ENCODE measurements around the gene CXCR4. TPM values are rescaled to one million over a fixed set of nuclear protein-coding genes. Genes with fewer than 3 reads are reported as not detected.

CXCR4 gene
- total RNA-seq, 1 experiment from 2014 or later: 1.3 TPM

- H3K9me3 Mint-ChIP-seq: peaks cover 28% of the 10 kb centered on the region
- no peak for ATAC-seq
- CTCF ChIA-PET: no interaction called here
- DNase-seq (ENCODE audit: low spot score): no peak
- H3K27ac Mint-ChIP-seq: no peak overlapping the region
- H3K4me1 Mint-ChIP-seq: peaks cover 4% of the 10 kb centered on the region
- TF ChIP-seq RORB (CRISPR knock-in tag; IDR thresholded peaks at IDR 0.05) (no peak), TEAD1 (CRISPR knock-in tag; IDR thresholded peaks at IDR 0.05) (no peak), JAZF1 (CRISPR knock-in tag; IDR thresholded peaks at IDR 0.05) (no peak), ZNF423 (CRISPR knock-in tag; IDR thresholded peaks at IDR 0.05) (no peak), GRHL2 (CRISPR knock-in tag; IDR thresholded peaks at IDR 0.05; ENCODE audit: insufficient replicate concordance, severe bottlenecking) (no peak), ZNF219 (CRISPR knock-in tag; IDR thresholded peaks at IDR 0.05; ENCODE audit: borderline replicate concordance) (no peak), CTCF (IDR thresholded peaks at IDR 0.05) (no peak), PREB (CRISPR knock-in tag; IDR thresholded peaks at IDR 0.05; ENCODE audit: borderline replicate concordance) (no peak), PRDM15 (CRISPR knock-in tag; IDR thresholded peaks at IDR 0.05) (no peak), ZNF281 (CRISPR knock-in tag; IDR thresholded peaks at IDR 0.05) (no peak), MXD4 (CRISPR knock-in tag; IDR thresholded peaks at IDR 0.05; ENCODE audit: borderline replicate concordance) (no peak), RELA (CRISPR knock-in tag; IDR thresholded peaks at IDR 0.05; ENCODE audit: borderline replicate concordance) (no peak), FOXJ3 (CRISPR knock-in tag; IDR thresholded peaks at IDR 0.05; ENCODE audit: borderline replicate concordance) (no peak)
- no peak overlapping the region for H3K4me3 Mint-ChIP-seq
- H3K27me3 Mint-ChIP-seq (ENCODE audit: low read depth): peaks cover 3% of the 10 kb centered on the region; the same call in 1 of the 2 replicates
- H3K36me3 Mint-ChIP-seq: peaks cover 9% of the 10 kb centered on the region; the same call in 1 of the 2 replicates
- POLR2A ChIA-PET: no interaction called here
Measured at GRCh38 chr2:136080114-136080513, 37.8 kb downstream of the CXCR4 start.

GRCh38 chr2:136077107-136077506 lies 40.8 kb downstream of the CXCR4 start:
- DNase-seq (ENCODE audit: low spot score): no peak
- peaks cover 46% of the 10 kb centered on the region for H3K9me3 Mint-ChIP-seq
- H3K27ac Mint-ChIP-seq: no peak overlapping the region
- H3K4me1 Mint-ChIP-seq: peaks cover 10% of the 10 kb centered on the region
- ATAC-seq: no peak
- CTCF ChIA-PET: no interaction called here
- TF ChIP-seq ZNF317 (CRISPR knock-in tag; IDR thresholded peaks at IDR 0.05; ENCODE audit: borderline replicate concordance, low read depth) (no peak), GTF2I (CRISPR knock-in tag; conservative IDR thresholded peaks at IDR 0.05) (no peak), CREM (CRISPR knock-in tag; IDR thresholded peaks at IDR 0.05) (no peak), JAZF1 (CRISPR knock-in tag; IDR thresholded peaks at IDR 0.05) (no peak), NR3C1 (CRISPR knock-in tag; conservative IDR thresholded peaks at IDR 0.05; ENCODE audit: low read depth) (no peak), ZMAT4 (CRISPR knock-in tag; IDR thresholded peaks at IDR 0.05) (no peak)
- H3K4me3 Mint-ChIP-seq: no peak overlapping the region
- peaks cover 3% of the 10 kb centered on the region; the same call in 1 of the 2 replicates for H3K27me3 Mint-ChIP-seq (ENCODE audit: low read depth)
- POLR2A ChIA-PET: no interaction called here
- peaks cover 23% of the 10 kb centered on the region for H3K36me3 Mint-ChIP-seq

Data from WTC11 (cell line).